Panc1 (cell line): ENCODE measurements around the gene GPD1L.

Experiments used
- REST ChIP-seq, 2 experiments: IDR thresholded peaks; 2 replicates each; pipeline ENCODE4 v1.6.1; 2011 to 2012; ENCODE audit warnings: low read depth in 2 of 2, control low read depth in 1 of 2, low read length in 1 of 2, mild to moderate bottlenecking in 1 of 2, moderate library complexity in 1 of 2; ENCODE audit not compliant: insufficient read depth in 1 of 2
- SIN3A ChIP-seq: IDR thresholded peaks from 2 replicates; pipeline ENCODE4 v1.6.1; 2012; ENCODE audit warnings: low read depth, mild to moderate bottlenecking, low read length, moderate library complexity, borderline replicate concordance; ENCODE audit not compliant: insufficient read depth
- TF ChIP-seq, protein P1 (sequence below): fragments of 450-650 bp; IDR thresholded peaks from 2 replicates; pipeline ENCODE4 v1.5.1; 2017; ENCODE audit warnings: mild to moderate bottlenecking

DNA sequence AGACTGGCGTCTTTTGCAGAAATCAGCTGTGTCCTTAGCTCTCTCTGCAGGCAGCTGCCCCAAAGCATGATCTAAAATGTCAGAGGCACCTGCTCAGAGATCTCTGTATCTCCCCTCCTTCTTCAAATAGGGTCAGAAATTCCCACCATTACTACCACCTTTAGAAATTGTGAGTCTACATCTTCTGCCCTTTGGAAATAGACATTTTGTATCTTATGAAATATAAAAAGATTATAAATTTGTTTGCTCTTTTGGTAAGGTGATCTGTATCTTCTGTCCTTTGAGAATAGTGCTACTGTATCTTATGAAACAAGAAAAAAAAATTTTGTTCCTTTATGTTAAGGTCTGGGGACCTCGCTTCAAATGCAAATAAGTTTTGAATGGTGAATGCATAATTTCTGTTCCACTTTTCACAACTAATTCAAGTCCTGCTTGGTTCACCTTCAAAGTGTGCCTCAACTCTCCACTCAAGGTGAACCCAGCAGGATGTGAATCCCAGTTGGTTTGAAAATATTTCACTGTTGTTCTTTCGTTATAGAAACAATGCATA lies 28.3 kb upstream of the GPD1L start:
- TF ChIP-seq, protein P1, sequence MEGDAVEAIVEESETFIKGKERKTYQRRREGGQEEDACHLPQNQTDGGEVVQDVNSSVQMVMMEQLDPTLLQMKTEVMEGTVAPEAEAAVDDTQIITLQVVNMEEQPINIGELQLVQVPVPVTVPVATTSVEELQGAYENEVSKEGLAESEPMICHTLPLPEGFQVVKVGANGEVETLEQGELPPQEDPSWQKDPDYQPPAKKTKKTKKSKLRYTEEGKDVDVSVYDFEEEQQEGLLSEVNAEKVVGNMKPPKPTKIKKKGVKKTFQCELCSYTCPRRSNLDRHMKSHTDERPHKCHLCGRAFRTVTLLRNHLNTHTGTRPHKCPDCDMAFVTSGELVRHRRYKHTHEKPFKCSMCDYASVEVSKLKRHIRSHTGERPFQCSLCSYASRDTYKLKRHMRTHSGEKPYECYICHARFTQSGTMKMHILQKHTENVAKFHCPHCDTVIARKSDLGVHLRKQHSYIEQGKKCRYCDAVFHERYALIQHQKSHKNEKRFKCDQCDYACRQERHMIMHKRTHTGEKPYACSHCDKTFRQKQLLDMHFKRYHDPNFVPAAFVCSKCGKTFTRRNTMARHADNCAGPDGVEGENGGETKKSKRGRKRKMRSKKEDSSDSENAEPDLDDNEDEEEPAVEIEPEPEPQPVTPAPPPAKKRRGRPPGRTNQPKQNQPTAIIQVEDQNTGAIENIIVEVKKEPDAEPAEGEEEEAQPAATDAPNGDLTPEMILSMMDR, result no peak
- no peak for TF ChIP-seq SIN3A
- no peak for TF ChIP-seq REST (IDR thresholded peaks at IDR 0.05; ENCODE audit: insufficient read depth in 1 of 2, low read depth in 2 of 2, low read length in 1 of 2)
